Measurements from ENCODE around the gene DACT3. TPM values are rescaled to one million over a fixed set of nuclear protein-coding genes. Genes with fewer than 3 reads are reported as not detected.

The DACT3 gene
- total and polyA plus RNA-seq, 2 experiments from 2014 or later: 0.78 to 2.6 TPM

DNA sequence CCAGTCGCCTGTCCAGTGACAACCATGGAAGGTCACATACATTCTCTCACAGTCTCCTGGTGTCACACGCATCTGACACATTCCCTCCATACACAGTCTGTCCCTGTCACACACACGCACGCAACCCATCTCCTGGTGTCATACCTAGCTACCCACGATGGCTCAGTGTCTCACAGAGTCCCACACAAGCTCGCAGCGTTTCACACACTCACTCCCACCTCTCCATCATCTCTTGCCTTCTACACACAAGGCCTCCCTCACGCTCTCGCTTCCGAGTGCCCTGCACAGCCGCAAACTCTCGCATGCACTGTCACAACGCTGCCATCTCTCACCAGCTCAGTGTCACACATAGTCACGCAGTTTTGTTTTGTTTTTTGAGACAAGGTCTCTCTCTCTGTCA is 23.8 kb downstream of the DACT3 start (continued):
- TF ChIP-seq, protein P1, sequence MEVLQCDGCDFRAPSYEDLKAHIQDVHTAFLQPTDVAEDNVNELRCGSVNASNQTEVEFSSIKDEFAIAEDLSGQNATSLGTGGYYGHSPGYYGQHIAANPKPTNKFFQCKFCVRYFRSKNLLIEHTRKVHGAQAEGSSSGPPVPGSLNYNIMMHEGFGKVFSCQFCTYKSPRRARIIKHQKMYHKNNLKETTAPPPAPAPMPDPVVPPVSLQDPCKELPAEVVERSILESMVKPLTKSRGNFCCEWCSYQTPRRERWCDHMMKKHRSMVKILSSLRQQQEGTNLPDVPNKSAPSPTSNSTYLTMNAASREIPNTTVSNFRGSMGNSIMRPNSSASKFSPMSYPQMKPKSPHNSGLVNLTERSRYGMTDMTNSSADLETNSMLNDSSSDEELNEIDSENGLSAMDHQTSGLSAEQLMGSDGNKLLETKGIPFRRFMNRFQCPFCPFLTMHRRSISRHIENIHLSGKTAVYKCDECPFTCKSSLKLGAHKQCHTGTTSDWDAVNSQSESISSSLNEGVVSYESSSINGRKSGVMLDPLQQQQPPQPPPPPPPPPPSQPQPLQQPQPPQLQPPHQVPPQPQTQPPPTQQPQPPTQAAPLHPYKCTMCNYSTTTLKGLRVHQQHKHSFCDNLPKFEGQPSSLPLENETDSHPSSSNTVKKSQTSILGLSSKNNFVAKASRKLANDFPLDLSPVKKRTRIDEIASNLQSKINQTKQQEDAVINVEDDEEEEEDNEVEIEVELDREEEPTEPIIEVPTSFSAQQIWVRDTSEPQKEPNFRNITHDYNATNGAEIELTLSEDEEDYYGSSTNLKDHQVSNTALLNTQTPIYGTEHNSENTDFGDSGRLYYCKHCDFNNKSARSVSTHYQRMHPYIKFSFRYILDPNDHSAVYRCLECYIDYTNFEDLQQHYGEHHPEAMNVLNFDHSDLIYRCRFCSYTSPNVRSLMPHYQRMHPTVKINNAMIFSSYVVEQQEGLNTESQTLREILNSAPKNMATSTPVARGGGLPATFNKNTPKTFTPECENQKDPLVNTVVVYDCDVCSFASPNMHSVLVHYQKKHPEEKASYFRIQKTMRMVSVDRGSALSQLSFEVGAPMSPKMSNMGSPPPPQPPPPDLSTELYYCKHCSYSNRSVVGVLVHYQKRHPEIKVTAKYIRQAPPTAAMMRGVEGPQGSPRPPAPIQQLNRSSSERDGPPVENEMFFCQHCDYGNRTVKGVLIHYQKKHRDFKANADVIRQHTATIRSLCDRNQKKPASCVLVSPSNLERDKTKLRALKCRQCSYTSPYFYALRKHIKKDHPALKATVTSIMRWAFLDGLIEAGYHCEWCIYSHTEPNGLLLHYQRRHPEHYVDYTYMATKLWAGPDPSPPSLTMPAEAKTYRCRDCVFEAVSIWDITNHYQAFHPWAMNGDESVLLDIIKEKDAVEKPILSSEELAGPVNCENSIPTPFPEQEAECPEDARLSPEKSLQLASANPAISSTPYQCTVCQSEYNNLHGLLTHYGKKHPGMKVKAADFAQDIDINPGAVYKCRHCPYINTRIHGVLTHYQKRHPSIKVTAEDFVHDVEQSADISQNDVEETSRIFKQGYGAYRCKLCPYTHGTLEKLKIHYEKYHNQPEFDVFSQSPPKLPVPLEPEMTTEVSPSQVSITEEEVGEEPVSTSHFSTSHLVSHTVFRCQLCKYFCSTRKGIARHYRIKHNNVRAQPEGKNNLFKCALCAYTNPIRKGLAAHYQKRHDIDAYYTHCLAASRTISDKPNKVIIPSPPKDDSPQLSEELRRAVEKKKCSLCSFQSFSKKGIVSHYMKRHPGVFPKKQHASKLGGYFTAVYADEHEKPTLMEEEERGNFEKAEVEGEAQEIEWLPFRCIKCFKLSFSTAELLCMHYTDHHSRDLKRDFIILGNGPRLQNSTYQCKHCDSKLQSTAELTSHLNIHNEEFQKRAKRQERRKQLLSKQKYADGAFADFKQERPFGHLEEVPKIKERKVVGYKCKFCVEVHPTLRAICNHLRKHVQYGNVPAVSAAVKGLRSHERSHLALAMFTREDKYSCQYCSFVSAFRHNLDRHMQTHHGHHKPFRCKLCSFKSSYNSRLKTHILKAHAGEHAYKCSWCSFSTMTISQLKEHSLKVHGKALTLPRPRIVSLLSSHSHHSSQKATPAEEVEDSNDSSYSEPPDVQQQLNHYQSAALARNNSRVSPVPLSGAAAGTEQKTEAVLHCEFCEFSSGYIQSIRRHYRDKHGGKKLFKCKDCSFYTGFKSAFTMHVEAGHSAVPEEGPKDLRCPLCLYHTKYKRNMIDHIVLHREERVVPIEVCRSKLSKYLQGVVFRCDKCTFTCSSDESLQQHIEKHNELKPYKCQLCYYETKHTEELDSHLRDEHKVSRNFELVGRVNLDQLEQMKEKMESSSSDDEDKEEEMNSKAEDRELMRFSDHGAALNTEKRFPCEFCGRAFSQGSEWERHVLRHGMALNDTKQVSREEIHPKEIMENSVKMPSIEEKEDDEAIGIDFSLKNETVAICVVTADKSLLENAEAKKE (CRISPR knock-in tag; IDR thresholded peaks at IDR 0.05): no peak
- TF ChIP-seq ZNF331 (CRISPR knock-in tag; IDR thresholded peaks at IDR 0.05; ENCODE audit: low read depth): no peak
- TF ChIP-seq CREB1 (CRISPR knock-in tag; IDR thresholded peaks at IDR 0.05; ENCODE audit: low read depth): no peak
- TF ChIP-seq STAT1 (IDR thresholded peaks at IDR 0.05; ENCODE audit: unreplicated experiment): no peak
- TF ChIP-seq, protein P2, sequence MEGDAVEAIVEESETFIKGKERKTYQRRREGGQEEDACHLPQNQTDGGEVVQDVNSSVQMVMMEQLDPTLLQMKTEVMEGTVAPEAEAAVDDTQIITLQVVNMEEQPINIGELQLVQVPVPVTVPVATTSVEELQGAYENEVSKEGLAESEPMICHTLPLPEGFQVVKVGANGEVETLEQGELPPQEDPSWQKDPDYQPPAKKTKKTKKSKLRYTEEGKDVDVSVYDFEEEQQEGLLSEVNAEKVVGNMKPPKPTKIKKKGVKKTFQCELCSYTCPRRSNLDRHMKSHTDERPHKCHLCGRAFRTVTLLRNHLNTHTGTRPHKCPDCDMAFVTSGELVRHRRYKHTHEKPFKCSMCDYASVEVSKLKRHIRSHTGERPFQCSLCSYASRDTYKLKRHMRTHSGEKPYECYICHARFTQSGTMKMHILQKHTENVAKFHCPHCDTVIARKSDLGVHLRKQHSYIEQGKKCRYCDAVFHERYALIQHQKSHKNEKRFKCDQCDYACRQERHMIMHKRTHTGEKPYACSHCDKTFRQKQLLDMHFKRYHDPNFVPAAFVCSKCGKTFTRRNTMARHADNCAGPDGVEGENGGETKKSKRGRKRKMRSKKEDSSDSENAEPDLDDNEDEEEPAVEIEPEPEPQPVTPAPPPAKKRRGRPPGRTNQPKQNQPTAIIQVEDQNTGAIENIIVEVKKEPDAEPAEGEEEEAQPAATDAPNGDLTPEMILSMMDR (conservative IDR thresholded peaks at IDR 0.05; ENCODE audit: low read depth in 2 of 2): no peak

DNA sequence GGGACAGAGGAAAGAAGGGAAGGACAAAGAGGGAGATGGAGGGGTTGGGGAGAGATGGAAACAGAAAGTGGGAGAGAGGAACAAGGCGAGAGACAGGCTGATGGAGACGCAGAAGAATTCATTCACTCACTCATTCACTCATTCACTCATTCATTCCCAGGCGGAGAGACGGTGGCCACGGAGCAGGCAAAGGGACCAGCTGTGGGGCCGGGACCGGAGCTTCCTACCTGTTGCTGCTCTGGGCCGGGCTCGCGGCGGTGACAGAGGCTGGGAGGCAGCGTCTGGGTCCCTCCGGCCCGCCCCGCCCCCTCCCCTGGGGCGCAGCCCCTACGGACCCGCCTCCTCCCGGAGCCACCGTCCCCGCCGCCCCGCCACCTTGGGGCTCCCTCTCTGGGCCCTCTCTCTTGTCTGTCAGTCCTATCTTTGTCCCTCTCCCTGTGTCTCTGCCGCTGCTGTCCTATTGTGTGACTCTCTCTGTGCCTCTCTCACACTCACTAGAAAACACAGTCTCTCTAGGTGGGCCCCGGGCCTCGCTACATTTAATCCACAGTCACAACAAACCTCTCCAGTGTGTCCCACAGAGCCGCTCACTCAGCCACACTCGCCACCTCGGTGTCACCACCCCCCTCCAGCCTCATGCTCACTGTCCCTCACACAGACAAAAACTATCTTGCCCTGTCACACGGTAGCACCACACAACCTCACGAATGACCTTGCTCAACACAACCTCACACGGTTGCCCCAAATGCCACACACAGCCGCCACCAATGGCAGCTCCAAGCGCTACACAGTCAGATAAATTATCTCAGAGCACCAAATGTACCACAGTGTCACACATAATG is 24.8 kb downstream of the DACT3 start, which contains the start of gene GNG8:
Gene GNG8 (minus strand): TSS at position 283 of the 842 bp plus-strand sequence. CDS start 1,520 bp downstream, outside the sequence.
- no peaks in the 10 kb centered on the region for H3K36me3 Mint-ChIP-seq (ENCODE audit: low read depth)
- H3K27ac Mint-ChIP-seq: no peak within 1 kb of the TSS
- no peaks in the 10 kb centered on the region; the same call in 2 of the 3 replicates for H3K9me3 Mint-ChIP-seq
- H3K79me2 ChIP-seq (replicated peaks; ENCODE audit: insufficient read depth): no peaks in the 10 kb centered on the region
- H2AFZ ChIP-seq: peak within 1 kb of the TSS; percentile 96
- H4K20me1 ChIP-seq (replicated peaks; ENCODE audit: insufficient read depth): no peaks in the 10 kb centered on the region; the same call in 1 of the 2 replicates
- peaks cover 14% of the 10 kb centered on the region; the same call in 1 of the 2 replicates for H3F3A ChIP-seq (replicated peaks; ENCODE audit: low read depth)
- H3K4me3 Mint-ChIP-seq: peak within 1 kb of the TSS; percentile 79
- peak within 1 kb of the TSS; percentile 96 for H3K4me2 ChIP-seq
- peak within 1 kb of the TSS; percentile 87 for H3K4me3 ChIP-seq
- peaks cover 43% of the 10 kb centered on the region for H3K27me3 Mint-ChIP-seq (ENCODE audit: insufficient read depth, low read depth, poor library complexity)
- H3K4me1 ChIP-seq (ENCODE audit: insufficient read depth): peaks cover 27% of the 10 kb centered on the region
- DNase-seq (ENCODE audit: low spot score) (peak; percentile 64), ATAC-seq (peak; percentile 1; the same call in 2 of the 3 replicates)
- peaks cover 15% of the 10 kb centered on the region for H3K4me1 Mint-ChIP-seq
- H3K27me3 ChIP-seq (ENCODE audit: insufficient read depth): peaks cover 72% of the 10 kb centered on the region
- H3K9me2 ChIP-seq (ENCODE audit: insufficient read depth): no peaks in the 10 kb centered on the region
- H3K36me3 ChIP-seq (ENCODE audit: insufficient read depth): no peaks in the 10 kb centered on the region
- H3K27ac ChIP-seq (ENCODE audit: low read depth): no peak within 1 kb of the TSS
- TF ChIP-seq POLR2AphosphoS5 (IDR thresholded peaks at IDR 0.05; ENCODE audit: low read depth) (no peak), STAT1 (IDR thresholded peaks at IDR 0.05; ENCODE audit: unreplicated experiment) (no peak), EZH2 (IDR thresholded peaks at IDR 0.05; ENCODE audit: low read depth, unreplicated experiment) (no peak), EZH2phosphoT487 (IDR thresholded peaks at IDR 0.05; ENCODE audit: unreplicated experiment) (no peak), JUNB (IDR thresholded peaks at IDR 0.05; ENCODE audit: unreplicated experiment) (no peak)
- TF ChIP-seq, protein P3, sequence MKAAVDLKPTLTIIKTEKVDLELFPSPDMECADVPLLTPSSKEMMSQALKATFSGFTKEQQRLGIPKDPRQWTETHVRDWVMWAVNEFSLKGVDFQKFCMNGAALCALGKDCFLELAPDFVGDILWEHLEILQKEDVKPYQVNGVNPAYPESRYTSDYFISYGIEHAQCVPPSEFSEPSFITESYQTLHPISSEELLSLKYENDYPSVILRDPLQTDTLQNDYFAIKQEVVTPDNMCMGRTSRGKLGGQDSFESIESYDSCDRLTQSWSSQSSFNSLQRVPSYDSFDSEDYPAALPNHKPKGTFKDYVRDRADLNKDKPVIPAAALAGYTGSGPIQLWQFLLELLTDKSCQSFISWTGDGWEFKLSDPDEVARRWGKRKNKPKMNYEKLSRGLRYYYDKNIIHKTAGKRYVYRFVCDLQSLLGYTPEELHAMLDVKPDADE (IDR thresholded peaks at IDR 0.05): no peak

Measured in GM23338 (cell line).